NOMO-1 treated with DMSO at 0.1 percent for 48 hours (cell line): ENCODE measurements around the gene DCAF10.
A peak's percentile ranks its signal among the peaks of the same experiment; 100 is the strongest.
"Not testable (repeated sequence)": the region's sequence is repeated elsewhere in the genome, so short reads cannot be mapped to it uniquely, and the experiment has no call there.

Experiments used
- DNase-seq: peaks from one replicate; lab custom pipeline; 2025; ENCODE audit not compliant: unreplicated experiment; lab: John Stamatoyannopoulos, UW

DCAF10 gene

GRCh38 chr9:37856551-37856950 is 56.0 kb downstream of the DCAF10 start:
- no peak for DNase-seq

GRCh38 chr9:37859043-37859442 is 58.4 kb downstream of the DCAF10 start:
- peak; percentile 7 for DNase-seq

GRCh38 chr9:37862530-37862929 is 61.9 kb downstream of the DCAF10 start:
- no peak for DNase-seq

- DNase-seq = no peak
Observed at GRCh38 chr9:37870081-37870798, 69.6 kb downstream of the DCAF10 start.

GRCh38 chr9:37870799-37871176 is 70.2 kb downstream of the DCAF10 start:
- no peak for DNase-seq

- no peak for DNase-seq
Observed at GRCh38 chr9:37873955-37874354, 73.4 kb downstream of the DCAF10 start.

GRCh38 chr9:37876376-37876775 is 75.8 kb downstream of the DCAF10 start:
- DNase-seq = no peak

GRCh38 chr9:37880916-37881479 is 80.4 kb downstream of the DCAF10 start:
- no peak for DNase-seq

GRCh38 chr9:37887977-37888583 is 87.5 kb downstream of the DCAF10 start:
- not testable (repeated sequence) for DNase-seq

GRCh38 chr9:37889536-37889935 is 88.9 kb downstream of the DCAF10 start:
- no peak for DNase-seq

GRCh38 chr9:37891042-37891441 is 90.4 kb downstream of the DCAF10 start:
- not testable (repeated sequence) for DNase-seq

- DNase-seq = no peak
Observed at GRCh38 chr9:37892063-37892462, 91.5 kb downstream of the DCAF10 start.

- no peak for DNase-seq
Observed at GRCh38 chr9:37897665-37898064, 97.1 kb downstream of the DCAF10 start.

- no peak for DNase-seq
Observed at GRCh38 chr9:37899041-37899440, 98.4 kb downstream of the DCAF10 start.

- no peak for DNase-seq
Observed at GRCh38 chr9:37902131-37902530, 101.5 kb downstream of the DCAF10 start.

- no peak for DNase-seq
Observed at GRCh38 chr9:37902796-37903646, 102.4 kb downstream of the DCAF10 start.

- peak; percentile 15 for DNase-seq
Observed at GRCh38 chr9:37903647-37904444, 103.2 kb downstream of the DCAF10 start, which contains the start of gene SLC25A51. Gene SLC25A51 (minus strand): TSS chr9:37904127. CDS start chr9:37888550, 15,577 bp downstream.

GRCh38 chr9:37904445-37905130 is 104.0 kb downstream of the DCAF10 start:
- DNase-seq = no peak

GRCh38 chr9:37905131-37905505 is 104.5 kb downstream of the DCAF10 start:
- no peak for DNase-seq

GRCh38 chr9:37905776-37906175 is 105.2 kb downstream of the DCAF10 start:
- no peak for DNase-seq
